Adrenal gland (tissue), 12 donors: ENCODE data around the gene SH3GL2. TPM values are rescaled to one million over a fixed set of nuclear protein-coding genes. Genes with fewer than 3 reads are reported as not detected.

Source experiments
- DNase-seq, 7 donors: peaks; one replicate each; pipeline ENCODE4 v3.0.0-alpha.2; 2019 to 2020
- H3K27ac ChIP-seq, 5 donors: fragments of 200-600 bp; sonication (generic) in 4 of 5; 1 replicate in 3 of 5; 2 replicates in 2 of 5; pipeline versions ENCODE4 v1.5.1 to v1.8.0; 2016 to 2020; ENCODE audit warnings: mild to moderate bottlenecking in 1 of 5
- H3K27me3 ChIP-seq: fragments of 200-600 bp; 2 replicates; pipeline ENCODE4 v1.8.0; 2021
- H3K36me3 ChIP-seq, 2 donors: fragments of 200-600 bp; replicated peaks in 1 of 2; 1 replicate in 1 of 2; 2 replicates in 1 of 2; pipeline versions ENCODE4 v1.5.1 to v1.8.0; 2018 to 2022
- H3K4me1 ChIP-seq, 2 donors: fragments of 200-600 bp; replicated peaks in 1 of 2; 1 replicate in 1 of 2; 2 replicates in 1 of 2; pipeline versions ENCODE4 v1.5.1 to v1.8.0; 2018 to 2021
- H3K4me3 ChIP-seq, 4 donors: fragments of 200-600 bp; sonication (generic) in 3 of 4; one replicate each; pipeline ENCODE4 v1.5.1; 2016 to 2018
- H3K9me3 ChIP-seq, 3 donors: fragments of 200-600 bp; sonication (generic) in 1 of 3; replicated peaks in 1 of 3; 1 replicate in 2 of 3; 2 replicates in 1 of 3; pipeline versions ENCODE4 v1.5.1 to v1.8.0; 2016 to 2021
- CTCF ChIP-seq, 6 experiments: fragments of 450-650 bp in 4 of 6; fragments of 200-600 bp in 2 of 6; sonication (generic) in 1 of 6; IDR thresholded peaks; 1 replicate in 5 of 6; 2 replicates in 1 of 6; pipeline versions ENCODE4 v1.5.1 to v1.8.0; 2016 to 2021; ENCODE audit warnings: antibody characterized with exemption in 6 of 6, mild to moderate bottlenecking in 2 of 6, moderate library complexity in 1 of 6
- POLR2A ChIP-seq, 2 donors: fragments of 450-650 bp; IDR thresholded peaks; one replicate each; pipeline ENCODE4 v1.6.1; 2017; ENCODE audit warnings: antibody characterized with exemption in 2 of 2, mild to moderate bottlenecking in 2 of 2, moderate library complexity in 1 of 2
- WGBS, 4 donors: extraction: QIAGEN DNeasy Blood & Tissue Kit in 2 of 4; methylation state at CpG; one replicate each; pipeline versions ENCODE4 v1.1.5 to v1.1.7; 2013 to 2017; 5-methylcytosine and 5-hydroxymethylcytosine counted together
- intact Hi-C, 2 donors: fragments of 100-400 bp; cut with DNase I; formaldehyde crosslinking; loops; one replicate each; pipeline versions ENCODE4 v1.14.1 to v1.15.0; 2022 to 2023
- polyA plus RNA-seq, 3 donors: library from polyadenylated mRNA; stranded (reverse); fragments of 200-250 nt in 2 of 3; fragments of 350-450 nt in 1 of 3; fragmentation: Illumina TruSeq in 1 of 3; extraction: RNeasy Lipid Tissue Mini Kit (QIAGEN cat#74804) in 1 of 3; gene quantifications; one replicate each; pipeline ENCODE4 v1.2.3, GENCODE V29; 2013 to 2014
- total RNA-seq, 9 donors: library from RNA; depleted of rRNA in 4 of 9; stranded (reverse); fragments of >200 nt in 4 of 9; fragments of 120-200 nt in 1 of 9; fragmentation: NEBNext Ultra II Directional in 1 of 9; extraction: Animal tissue kit (Norgen Biotek cat#: 25700) in 1 of 9; gene quantifications; one replicate each; pipeline versions ENCODE4 v1.1.0 to v1.2.4, GENCODE V29; 2013 to 2023
- donor health status: healthy with polysubstance abuse.
- donor health status: Bipolar disorder and iron deficiency.
- donor health status: DM: yes; HTN: yes; CAD: no.
- donor health status: DM: no; HTN: no; CAD: no.
- donor health status: DM: no; HTN: no; CAD: no.
- donor health status: DM: yes; HTN: yes; CAD: no.

SH3GL2 gene
- total and polyA plus RNA-seq, 12 donors, result 0.07 to 0.29 (median 0.19) TPM; not detected in 8

- no peaks in the 10 kb centered on the region for H3K9me3 ChIP-seq
- no peak overlapping the region for H3K27ac ChIP-seq
- intact Hi-C loops, result no loop called here
- no peaks in the 10 kb centered on the region for H3K27me3 ChIP-seq
- no peaks in the 10 kb centered on the region for H3K36me3 ChIP-seq
- WGBS, 4 donors, result 62 to 88% (median 76%) methylated on average over 2 of the region's 2 CpGs
- no peaks in the 10 kb centered on the region for H3K4me1 ChIP-seq
- DNase-seq, result no peak
- TF ChIP-seq CTCF (IDR thresholded peaks at IDR 0.05), result no peak
- TF ChIP-seq POLR2A (IDR thresholded peaks at IDR 0.05), result no peak
- H3K4me3 ChIP-seq, result no peak overlapping the region
Measured at GRCh38 chr9:17682684-17683083, 103.8 kb downstream of the SH3GL2 start.

- intact Hi-C loops, result no loop called here
- H3K36me3 ChIP-seq, result no peaks in the 10 kb centered on the region
- WGBS, 4 donors, result 63 to 90% (median 73%) methylated on average over 1 of the region's 1 CpG
- no peaks in the 10 kb centered on the region for H3K27me3 ChIP-seq
- TF ChIP-seq CTCF (IDR thresholded peaks at IDR 0.05), result no peak
- TF ChIP-seq POLR2A (IDR thresholded peaks at IDR 0.05), result no peak
- H3K4me3 ChIP-seq, result no peak overlapping the region
- H3K9me3 ChIP-seq, result peaks cover 0 to 6% (median 0%) of the 10 kb centered on the region in 3 donors
- no peaks in the 10 kb centered on the region for H3K4me1 ChIP-seq
- no peak overlapping the region for H3K27ac ChIP-seq
- DNase-seq, result no peak
Measured at GRCh38 chr9:17688834-17689233, 110.0 kb downstream of the SH3GL2 start.

- Histone ChIP-seq H3K4me1 (no peaks in the 10 kb centered on the region), H3K36me3 (no peaks in the 10 kb centered on the region), H3K27me3 (no peaks in the 10 kb centered on the region), H3K4me3 (no peak overlapping the region), H3K27ac (no peak overlapping the region), H3K9me3 (peaks cover 0 to 6% (median 0%) of the 10 kb centered on the region in 3 donors)
- DNase-seq, result no peak
- intact Hi-C loops, result no loop called here
- 73 to 85% (median 79%) methylated on average over 2 of the region's 2 CpGs for WGBS, 4 donors
- no peak for TF ChIP-seq POLR2A (IDR thresholded peaks at IDR 0.05)
- no peak for TF ChIP-seq CTCF (IDR thresholded peaks at IDR 0.05)
Measured at GRCh38 chr9:17694336-17694735, 115.5 kb downstream of the SH3GL2 start.

- no peak for TF ChIP-seq POLR2A (IDR thresholded peaks at IDR 0.05)
- TF ChIP-seq CTCF (IDR thresholded peaks at IDR 0.05), result no peak
- Histone ChIP-seq H3K4me3 (no peak overlapping the region), H3K27me3 (no peaks in the 10 kb centered on the region), H3K4me1 (no peaks in the 10 kb centered on the region), H3K9me3 (peaks cover 0 to 6% (median 0%) of the 10 kb centered on the region in 3 donors), H3K27ac (no peak overlapping the region), H3K36me3 (no peaks in the 10 kb centered on the region)
- intact Hi-C loops, result no loop called here
- no peak for DNase-seq
- 54 to 67% (median 63%) methylated on average over 3 of the region's 3 CpGs for WGBS, 4 donors
Measured at GRCh38 chr9:17695482-17695881, 116.6 kb downstream of the SH3GL2 start.
